ENCODE measurements around the gene RBM19. TPM values are rescaled to one million over a fixed set of nuclear protein-coding genes. Genes with fewer than 3 reads are reported as not detected.

RBM19 gene
- polyA plus RNA-seq, 2 of the 4 experiments (the other 2 are of a cell fraction): 16.0 to 18.6 TPM

DNA sequence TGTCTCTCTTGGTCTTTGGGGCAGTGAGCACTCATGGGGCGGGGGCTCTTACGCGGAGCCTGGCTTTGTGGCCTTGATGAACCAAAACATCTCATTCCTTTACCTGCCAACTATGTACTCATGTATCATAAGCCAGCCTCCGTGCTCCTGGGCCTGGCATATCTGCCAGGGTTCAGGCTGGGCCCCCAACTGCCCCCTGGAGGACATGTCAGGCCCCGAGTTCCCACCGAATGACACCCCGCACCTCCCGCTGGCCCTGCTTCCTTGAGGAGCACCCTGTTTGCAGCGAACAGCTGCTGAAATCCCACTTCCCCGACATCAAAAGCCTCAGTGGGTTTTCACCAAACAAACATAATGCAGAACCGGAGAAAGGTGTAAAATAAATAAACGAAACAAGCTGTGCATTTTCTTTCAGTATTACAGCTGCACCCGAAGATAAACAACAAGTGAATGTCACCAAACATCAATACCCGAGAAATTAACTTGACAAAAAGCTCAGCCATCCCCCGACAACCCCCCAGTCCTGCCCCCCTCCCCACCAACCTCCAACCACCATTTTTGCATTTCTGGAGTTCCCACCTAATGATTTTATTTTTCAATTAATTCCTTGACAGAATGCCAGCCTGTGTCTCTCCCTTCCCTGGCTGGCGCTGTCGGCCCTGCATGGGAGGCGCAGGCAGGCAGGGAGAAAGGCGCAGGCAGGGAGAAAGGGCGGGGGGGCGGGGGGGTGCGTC, 139.2 kb downstream of the RBM19 start:
- Histone ChIP-seq H3K27ac (no peak overlapping the region), H3K9me3 (no peaks in the 10 kb centered on the region), H3K4me2 (no peak overlapping the region), H3K4me3 (no peak overlapping the region), H3K4me1 (no peaks in the 10 kb centered on the region)
- FAIRE-seq: no peak
- CTCF ChIA-PET: no interaction called here
- POLR2A ChIA-PET: no interaction called here
- WGBS (ENCODE audit: missing lambda C conversion rate): 77% methylated on average over 21 of the region's 22 CpGs
- DNase-seq (ENCODE audit: low read depth in 1 of 2, low spot score in 1 of 2): peak in 1 of 2 experiments; percentile 27
- ATAC-seq: peak in 1 of 2 experiments; percentile 43; a peak in 2 of 6 replicates
- TF ChIP-seq HDAC2 (IDR thresholded peaks at IDR 0.05) (no peak), JUNB (IDR thresholded peaks at IDR 0.05) (no peak), CBX8 (IDR thresholded peaks at IDR 0.05) (no peak), PHF8 (IDR thresholded peaks at IDR 0.05; ENCODE audit: borderline replicate concordance, low read depth) (no peak), MYC (IDR thresholded peaks at IDR 0.05; ENCODE audit: borderline replicate concordance, low read length) (no peak), GATA3 (IDR thresholded peaks at IDR 0.05; ENCODE audit: borderline replicate concordance) (no peak), NPAS2 (CRISPR knock-in tag; IDR thresholded peaks at IDR 0.05; ENCODE audit: borderline replicate concordance) (no peak), ESRRA (IDR thresholded peaks at IDR 0.05; ENCODE audit: borderline replicate concordance, low read length) (no peak), SREBF2 (IDR thresholded peaks at IDR 0.05) (no peak), MAZ (IDR thresholded peaks at IDR 0.05; ENCODE audit: borderline replicate concordance, low read depth, low read length) (no peak), POLR2A (IDR thresholded peaks at IDR 0.05; ENCODE audit: low read length) (no peak), FOXS1 (CRISPR knock-in tag; IDR thresholded peaks at IDR 0.05) (no peak)
- TF ChIP-seq, protein P1, sequence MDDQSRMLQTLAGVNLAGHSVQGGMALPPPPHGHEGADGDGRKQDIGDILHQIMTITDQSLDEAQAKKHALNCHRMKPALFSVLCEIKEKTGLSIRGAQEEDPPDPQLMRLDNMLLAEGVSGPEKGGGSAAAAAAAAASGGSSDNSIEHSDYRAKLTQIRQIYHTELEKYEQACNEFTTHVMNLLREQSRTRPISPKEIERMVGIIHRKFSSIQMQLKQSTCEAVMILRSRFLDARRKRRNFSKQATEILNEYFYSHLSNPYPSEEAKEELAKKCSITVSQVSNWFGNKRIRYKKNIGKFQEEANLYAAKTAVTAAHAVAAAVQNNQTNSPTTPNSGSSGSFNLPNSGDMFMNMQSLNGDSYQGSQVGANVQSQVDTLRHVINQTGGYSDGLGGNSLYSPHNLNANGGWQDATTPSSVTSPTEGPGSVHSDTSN (IDR thresholded peaks at IDR 0.05): no peak
- TF ChIP-seq, protein P2, sequence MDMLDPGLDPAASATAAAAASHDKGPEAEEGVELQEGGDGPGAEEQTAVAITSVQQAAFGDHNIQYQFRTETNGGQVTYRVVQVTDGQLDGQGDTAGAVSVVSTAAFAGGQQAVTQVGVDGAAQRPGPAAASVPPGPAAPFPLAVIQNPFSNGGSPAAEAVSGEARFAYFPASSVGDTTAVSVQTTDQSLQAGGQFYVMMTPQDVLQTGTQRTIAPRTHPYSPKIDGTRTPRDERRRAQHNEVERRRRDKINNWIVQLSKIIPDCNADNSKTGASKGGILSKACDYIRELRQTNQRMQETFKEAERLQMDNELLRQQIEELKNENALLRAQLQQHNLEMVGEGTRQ (IDR thresholded peaks at IDR 0.05): no peak

DNA sequence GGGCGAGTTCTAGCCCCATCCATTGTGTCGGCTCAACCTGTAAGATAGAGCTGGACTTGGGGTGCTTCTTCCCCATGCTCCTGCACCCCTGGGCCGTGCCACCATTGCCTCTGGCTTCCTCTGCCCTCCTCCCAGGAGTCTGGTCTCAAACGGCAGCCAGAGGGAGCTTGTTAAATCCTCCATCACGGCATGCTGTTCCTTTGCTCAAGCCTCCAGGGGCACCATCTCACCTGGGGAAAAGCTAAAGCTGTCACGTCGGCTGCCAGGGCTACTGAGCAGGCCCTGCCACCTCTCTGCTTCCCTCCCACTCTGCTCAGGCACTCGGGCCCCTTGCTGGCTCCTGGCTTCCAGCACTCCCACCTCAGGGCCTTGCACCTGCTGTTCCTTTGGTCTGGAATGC, 140.4 kb downstream of the RBM19 start:
- DNase-seq (ENCODE audit: low read depth in 1 of 2, low spot score in 1 of 2) (no peak), FAIRE-seq (no peak), ATAC-seq (no peak; a peak in 1 of 6 replicates)
- WGBS (ENCODE audit: missing lambda C conversion rate): 63% methylated on average over 8 of the region's 8 CpGs
- no peak for TF ChIP-seq RFX5 (IDR thresholded peaks at IDR 0.05)
- TF ChIP-seq, protein P3, sequence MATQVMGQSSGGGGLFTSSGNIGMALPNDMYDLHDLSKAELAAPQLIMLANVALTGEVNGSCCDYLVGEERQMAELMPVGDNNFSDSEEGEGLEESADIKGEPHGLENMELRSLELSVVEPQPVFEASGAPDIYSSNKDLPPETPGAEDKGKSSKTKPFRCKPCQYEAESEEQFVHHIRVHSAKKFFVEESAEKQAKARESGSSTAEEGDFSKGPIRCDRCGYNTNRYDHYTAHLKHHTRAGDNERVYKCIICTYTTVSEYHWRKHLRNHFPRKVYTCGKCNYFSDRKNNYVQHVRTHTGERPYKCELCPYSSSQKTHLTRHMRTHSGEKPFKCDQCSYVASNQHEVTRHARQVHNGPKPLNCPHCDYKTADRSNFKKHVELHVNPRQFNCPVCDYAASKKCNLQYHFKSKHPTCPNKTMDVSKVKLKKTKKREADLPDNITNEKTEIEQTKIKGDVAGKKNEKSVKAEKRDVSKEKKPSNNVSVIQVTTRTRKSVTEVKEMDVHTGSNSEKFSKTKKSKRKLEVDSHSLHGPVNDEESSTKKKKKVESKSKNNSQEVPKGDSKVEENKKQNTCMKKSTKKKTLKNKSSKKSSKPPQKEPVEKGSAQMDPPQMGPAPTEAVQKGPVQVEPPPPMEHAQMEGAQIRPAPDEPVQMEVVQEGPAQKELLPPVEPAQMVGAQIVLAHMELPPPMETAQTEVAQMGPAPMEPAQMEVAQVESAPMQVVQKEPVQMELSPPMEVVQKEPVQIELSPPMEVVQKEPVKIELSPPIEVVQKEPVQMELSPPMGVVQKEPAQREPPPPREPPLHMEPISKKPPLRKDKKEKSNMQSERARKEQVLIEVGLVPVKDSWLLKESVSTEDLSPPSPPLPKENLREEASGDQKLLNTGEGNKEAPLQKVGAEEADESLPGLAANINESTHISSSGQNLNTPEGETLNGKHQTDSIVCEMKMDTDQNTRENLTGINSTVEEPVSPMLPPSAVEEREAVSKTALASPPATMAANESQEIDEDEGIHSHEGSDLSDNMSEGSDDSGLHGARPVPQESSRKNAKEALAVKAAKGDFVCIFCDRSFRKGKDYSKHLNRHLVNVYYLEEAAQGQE (IDR thresholded peaks at IDR 0.05): no peak
- TF ChIP-seq BHLHE40 (IDR thresholded peaks at IDR 0.05; ENCODE audit: low read depth, low read length): no peak
- TF ChIP-seq POLR2A (IDR thresholded peaks at IDR 0.05; ENCODE audit: low read length): no peak
- no peak for TF ChIP-seq HOXB13 (CRISPR knock-in tag; IDR thresholded peaks at IDR 0.05; ENCODE audit: low read depth)
- no peak for TF ChIP-seq CBX8 (IDR thresholded peaks at IDR 0.05)
- TF ChIP-seq, protein P4, sequence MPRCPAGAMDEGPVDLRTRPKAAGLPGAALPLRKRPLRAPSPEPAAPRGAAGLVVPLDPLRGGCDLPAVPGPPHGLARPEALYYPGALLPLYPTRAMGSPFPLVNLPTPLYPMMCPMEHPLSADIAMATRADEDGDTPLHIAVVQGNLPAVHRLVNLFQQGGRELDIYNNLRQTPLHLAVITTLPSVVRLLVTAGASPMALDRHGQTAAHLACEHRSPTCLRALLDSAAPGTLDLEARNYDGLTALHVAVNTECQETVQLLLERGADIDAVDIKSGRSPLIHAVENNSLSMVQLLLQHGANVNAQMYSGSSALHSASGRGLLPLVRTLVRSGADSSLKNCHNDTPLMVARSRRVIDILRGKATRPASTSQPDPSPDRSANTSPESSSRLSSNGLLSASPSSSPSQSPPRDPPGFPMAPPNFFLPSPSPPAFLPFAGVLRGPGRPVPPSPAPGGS (IDR thresholded peaks at IDR 0.05): no peak
- no peak for TF ChIP-seq CEBPB (IDR thresholded peaks at IDR 0.05)
- TF ChIP-seq MYC (IDR thresholded peaks at IDR 0.05; ENCODE audit: borderline replicate concordance, low read length): no peak
- no peak for TF ChIP-seq NFE2L2 (conservative IDR thresholded peaks at IDR 0.05; ENCODE audit: low read length)
- no peak overlapping the region for H3K27ac ChIP-seq
- H3K4me2 ChIP-seq: no peak overlapping the region
- no peak overlapping the region for H3K4me3 ChIP-seq
- POLR2A ChIA-PET: no interaction called here
- no peaks in the 10 kb centered on the region for H3K4me1 ChIP-seq
- H3K9me3 ChIP-seq: no peaks in the 10 kb centered on the region
- CTCF ChIA-PET: no interaction called here

Measured in A549 (cell line).